ENCODE data around the gene RPS6KA2. TPM values are rescaled to one million over a fixed set of nuclear protein-coding genes. Genes with fewer than 3 reads are reported as not detected.
A peak's percentile ranks its signal among the peaks of the same experiment; 100 is the strongest.

The RPS6KA2 gene
- total and polyA plus RNA-seq, 4 donors, result 23.8 to 34.6 (median 31.6) TPM

- Histone ChIP-seq H3K27ac (ENCODE audit: low read depth, low read length) (peak overlapping the region; percentile 15), H3K36me3 (ENCODE audit: control insufficient read depth, insufficient read depth, low read length) (peaks cover 4% of the 10 kb centered on the region), H3K4me3 (ENCODE audit: low read depth, low read length) (no peak overlapping the region), H3K4me1 (ENCODE audit: control insufficient read depth, insufficient read depth, low read length) (peaks cover 15% of the 10 kb centered on the region), H3K9me3 (ENCODE audit: control insufficient read depth, insufficient read depth, low read length) (no peaks in the 10 kb centered on the region), H3K27me3 (ENCODE audit: control insufficient read depth, insufficient read depth, low read length) (no peaks in the 10 kb centered on the region)
- WGBS (ENCODE audit: insufficient coverage), result 92% methylated on average over 5 of the region's 11 CpGs
- no peak for DNase-seq (ENCODE audit: low read depth in 4 of 6, low spot score in 6 of 6)
Observed at GRCh38 chr6:166598441-166599138, 28.5 kb downstream of the RPS6KA2 start.

GRCh38 chr6:166597711-166598440 lies 29.2 kb downstream of the RPS6KA2 start:
- H3K27me3 ChIP-seq (ENCODE audit: control insufficient read depth, insufficient read depth, low read length), result no peaks in the 10 kb centered on the region
- WGBS (ENCODE audit: insufficient coverage), result 58% methylated on average over 5 of the region's 10 CpGs
- DNase-seq (ENCODE audit: low read depth in 4 of 6, low spot score in 6 of 6), result no peak

DNA sequence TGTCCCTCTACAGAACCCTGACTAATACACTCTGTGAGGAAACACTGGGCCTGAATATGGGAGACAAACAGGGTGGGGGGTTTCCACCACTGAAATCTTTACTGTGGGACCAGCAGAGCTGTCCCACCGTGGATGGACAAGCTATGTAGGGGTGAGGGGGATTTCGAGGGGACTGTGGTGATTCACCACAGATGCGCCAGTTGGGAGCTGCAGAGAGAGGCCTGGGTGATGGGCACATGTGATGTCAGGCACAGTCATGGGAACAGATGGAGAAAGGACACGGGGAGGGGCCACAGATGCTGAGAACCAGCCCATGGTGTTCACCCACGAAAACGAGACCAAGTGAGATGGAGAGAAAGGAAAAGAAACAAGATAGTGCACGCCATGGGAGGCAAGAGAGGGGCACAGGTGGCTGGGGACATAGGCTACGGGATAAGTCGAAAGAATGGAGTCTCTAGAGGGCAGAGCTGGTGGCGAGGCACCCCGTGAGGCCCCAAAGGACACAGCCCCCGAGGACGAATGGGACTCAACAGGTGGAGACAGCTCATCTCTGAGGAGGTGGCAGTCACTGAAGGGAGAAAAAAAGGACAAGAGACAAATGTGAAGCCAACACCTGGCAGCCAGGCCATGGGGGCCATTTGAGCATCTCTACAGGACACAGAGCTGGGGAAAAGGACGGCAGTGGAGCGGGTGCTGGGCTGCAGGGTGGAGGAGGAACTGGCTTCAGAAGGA lies 30.1 kb downstream of the RPS6KA2 start:
- H3K4me1 ChIP-seq (ENCODE audit: control insufficient read depth, insufficient read depth, low read length), result peaks cover 12% of the 10 kb centered on the region
- no peaks in the 10 kb centered on the region for H3K27me3 ChIP-seq (ENCODE audit: control insufficient read depth, insufficient read depth, low read length)
- H3K27ac ChIP-seq (ENCODE audit: low read depth, low read length), result no peak overlapping the region
- H3K4me3 ChIP-seq (ENCODE audit: low read depth, low read length), result no peak overlapping the region
- 94% methylated on average over 15 of the region's 15 CpGs for WGBS (ENCODE audit: insufficient coverage)
- H3K9me3 ChIP-seq (ENCODE audit: control insufficient read depth, insufficient read depth, low read length), result no peaks in the 10 kb centered on the region
- no peak for DNase-seq (ENCODE audit: low read depth in 4 of 6, low spot score in 6 of 6)
- H3K36me3 ChIP-seq (ENCODE audit: control insufficient read depth, insufficient read depth, low read length), result peaks cover 4% of the 10 kb centered on the region

More at GRCh38 chr6:166597711-166598440, 29.2 kb downstream of the RPS6KA2 start:
- H3K4me1 ChIP-seq (ENCODE audit: control insufficient read depth, insufficient read depth, low read length), result peaks cover 12% of the 10 kb centered on the region
- H3K36me3 ChIP-seq (ENCODE audit: control insufficient read depth, insufficient read depth, low read length), result peaks cover 4% of the 10 kb centered on the region
- no peaks in the 10 kb centered on the region for H3K9me3 ChIP-seq (ENCODE audit: control insufficient read depth, insufficient read depth, low read length)
- no peak overlapping the region for H3K4me3 ChIP-seq (ENCODE audit: low read depth, low read length)
- H3K27ac ChIP-seq (ENCODE audit: low read depth, low read length), result peak overlapping the region; percentile 15

- Histone ChIP-seq H3K9me3 (ENCODE audit: control insufficient read depth, insufficient read depth, low read length) (no peaks in the 10 kb centered on the region), H3K4me3 (ENCODE audit: low read depth, low read length) (no peak overlapping the region), H3K36me3 (ENCODE audit: control insufficient read depth, insufficient read depth, low read length) (peaks cover 4% of the 10 kb centered on the region), H3K4me1 (ENCODE audit: control insufficient read depth, insufficient read depth, low read length) (peaks cover 12% of the 10 kb centered on the region), H3K27ac (ENCODE audit: low read depth, low read length) (no peak overlapping the region), H3K27me3 (ENCODE audit: control insufficient read depth, insufficient read depth, low read length) (no peaks in the 10 kb centered on the region)
- 97% methylated on average over 6 of the region's 6 CpGs for WGBS (ENCODE audit: insufficient coverage)
- DNase-seq (ENCODE audit: low read depth in 4 of 6, low spot score in 6 of 6), result no peak
Observed at GRCh38 chr6:166595949-166596348, 31.1 kb downstream of the RPS6KA2 start.

DNA sequence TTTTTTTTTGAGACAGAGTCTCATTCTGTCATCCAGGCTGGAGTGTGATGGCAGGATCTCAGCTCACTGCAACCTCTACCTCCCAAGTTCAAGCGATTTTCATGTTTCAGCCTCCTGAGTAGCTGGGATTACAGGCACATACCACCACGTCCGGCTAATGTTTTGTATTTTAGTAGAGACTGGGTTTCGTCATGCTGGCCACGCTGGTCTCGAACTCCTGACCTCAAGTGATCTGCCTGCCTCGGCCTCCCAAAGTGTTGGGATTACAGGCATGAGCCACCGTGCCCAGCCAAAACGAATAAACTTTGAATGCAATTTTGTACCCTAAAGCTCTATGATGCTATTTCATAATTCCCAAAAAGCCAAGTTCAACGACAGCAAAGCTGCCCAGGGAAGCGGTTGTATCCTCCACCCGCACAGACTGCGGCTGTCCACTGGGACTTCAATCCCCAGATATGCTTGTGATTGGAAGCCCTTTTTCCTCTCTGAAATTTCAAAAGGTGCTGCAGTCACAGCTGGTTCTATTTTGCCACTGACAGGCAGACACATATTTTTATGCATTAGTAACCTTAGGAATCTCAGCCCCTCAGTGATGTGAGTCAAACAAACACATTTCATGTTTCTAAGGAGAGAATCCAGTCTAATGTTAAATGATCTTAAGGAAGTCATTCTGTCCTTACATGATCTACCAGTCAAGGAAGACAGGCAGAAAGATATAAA lies 31.8 kb downstream of the RPS6KA2 start:
- no peak for DNase-seq (ENCODE audit: low read depth in 4 of 6, low spot score in 6 of 6)
- WGBS (ENCODE audit: insufficient coverage), result 92% methylated on average over 12 of the region's 13 CpGs
- no peak overlapping the region for H3K27ac ChIP-seq (ENCODE audit: low read depth, low read length)

DNA sequence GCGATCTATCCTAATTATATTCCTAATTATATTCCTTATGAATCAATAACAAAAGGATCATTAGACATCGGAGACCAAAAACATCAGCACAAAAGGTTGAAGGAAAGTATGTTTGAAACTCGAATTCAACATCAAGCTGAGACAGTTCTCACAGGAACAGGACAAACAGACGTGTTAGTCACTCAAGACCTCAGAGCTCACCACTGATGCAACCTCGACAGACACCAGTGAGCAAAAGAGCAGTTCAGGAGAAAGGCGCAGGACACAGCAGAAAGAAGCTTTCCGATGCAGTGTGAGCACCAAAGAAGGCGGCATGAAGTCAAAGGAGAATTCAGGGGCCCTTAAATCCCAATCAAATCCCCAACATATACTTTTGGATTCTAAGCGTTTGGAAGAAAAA lies 34.2 kb downstream of the RPS6KA2 start:
- no peaks in the 10 kb centered on the region for H3K9me3 ChIP-seq (ENCODE audit: control insufficient read depth, insufficient read depth, low read length)
- H3K4me1 ChIP-seq (ENCODE audit: control insufficient read depth, insufficient read depth, low read length), result peaks cover 22% of the 10 kb centered on the region
- 92% methylated on average over 4 of the region's 9 CpGs for WGBS (ENCODE audit: insufficient coverage)
- no peak for DNase-seq (ENCODE audit: low read depth in 4 of 6, low spot score in 6 of 6)
- no peak overlapping the region for H3K4me3 ChIP-seq (ENCODE audit: low read depth, low read length)
- peaks cover 4% of the 10 kb centered on the region for H3K36me3 ChIP-seq (ENCODE audit: control insufficient read depth, insufficient read depth, low read length)
- H3K27ac ChIP-seq (ENCODE audit: low read depth, low read length), result no peak overlapping the region
- H3K27me3 ChIP-seq (ENCODE audit: control insufficient read depth, insufficient read depth, low read length), result no peaks in the 10 kb centered on the region

More for the DNA sequence above, 31.8 kb downstream of the RPS6KA2 start:
- H3K9me3 ChIP-seq (ENCODE audit: control insufficient read depth, insufficient read depth, low read length), result no peaks in the 10 kb centered on the region
- H3K4me1 ChIP-seq (ENCODE audit: control insufficient read depth, insufficient read depth, low read length), result peaks cover 12% of the 10 kb centered on the region
- H3K27me3 ChIP-seq (ENCODE audit: control insufficient read depth, insufficient read depth, low read length), result no peaks in the 10 kb centered on the region
- peaks cover 4% of the 10 kb centered on the region for H3K36me3 ChIP-seq (ENCODE audit: control insufficient read depth, insufficient read depth, low read length)
- no peak overlapping the region for H3K4me3 ChIP-seq (ENCODE audit: low read depth, low read length)

DNA sequence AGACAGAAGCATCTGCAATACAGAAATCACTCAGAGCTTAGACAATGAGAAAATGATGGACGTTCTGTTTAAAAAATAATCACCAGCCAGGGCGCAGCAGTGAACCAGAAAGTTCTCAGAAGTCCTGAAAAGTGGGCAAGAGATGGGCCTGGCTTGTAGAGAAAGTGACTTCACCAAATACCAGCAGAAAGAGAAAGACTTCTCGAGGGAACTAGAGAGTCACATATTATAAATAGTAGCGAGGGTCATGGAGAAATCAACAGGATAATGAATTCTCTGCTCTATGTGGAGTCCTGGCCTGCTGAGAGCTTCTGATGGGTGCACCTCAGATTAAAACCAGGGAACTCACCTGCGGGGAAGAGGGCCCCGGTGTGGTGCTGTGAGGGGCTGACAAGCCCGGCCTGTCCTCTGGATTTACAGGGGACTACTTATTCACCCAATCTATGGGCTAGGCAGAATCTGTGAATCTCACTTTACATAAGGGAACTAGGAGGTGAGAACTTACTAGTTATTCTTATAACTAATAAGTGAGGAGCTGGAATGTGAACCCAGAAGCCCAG lies 35.0 kb downstream of the RPS6KA2 start:
- Histone ChIP-seq H3K36me3 (ENCODE audit: control insufficient read depth, insufficient read depth, low read length) (peaks cover under 1% of the 10 kb centered on the region), H3K27me3 (ENCODE audit: control insufficient read depth, insufficient read depth, low read length) (no peaks in the 10 kb centered on the region), H3K4me1 (ENCODE audit: control insufficient read depth, insufficient read depth, low read length) (peaks cover 16% of the 10 kb centered on the region), H3K9me3 (ENCODE audit: control insufficient read depth, insufficient read depth, low read length) (no peaks in the 10 kb centered on the region), H3K4me3 (ENCODE audit: low read depth, low read length) (no peak overlapping the region), H3K27ac (ENCODE audit: low read depth, low read length) (no peak overlapping the region)
- no peak for DNase-seq (ENCODE audit: low read depth in 4 of 6, low spot score in 6 of 6)
- 100% methylated on average over 2 of the region's 7 CpGs for WGBS (ENCODE audit: insufficient coverage)

DNA sequence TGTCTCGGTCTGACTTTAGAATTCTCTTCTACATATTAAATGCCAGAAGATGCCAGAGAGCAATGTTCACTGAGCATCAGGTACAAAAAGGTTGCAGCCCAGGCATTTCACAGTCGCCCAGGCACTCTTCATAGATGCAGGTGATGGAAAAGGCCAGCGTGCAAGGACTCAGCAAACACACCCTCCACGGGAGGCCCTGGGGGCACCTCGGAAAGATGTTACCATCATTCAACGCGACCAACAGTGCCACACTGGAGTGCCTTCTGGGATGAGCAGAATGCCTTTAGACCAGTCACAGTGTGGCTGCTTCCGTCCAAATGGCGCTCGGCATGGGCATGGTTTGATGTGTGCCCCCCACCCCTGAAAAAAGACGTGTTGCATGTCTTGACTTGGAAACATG lies 36.0 kb downstream of the RPS6KA2 start:
- Histone ChIP-seq H3K27me3 (ENCODE audit: control insufficient read depth, insufficient read depth, low read length) (no peaks in the 10 kb centered on the region), H3K27ac (ENCODE audit: low read depth, low read length) (no peak overlapping the region), H3K9me3 (ENCODE audit: control insufficient read depth, insufficient read depth, low read length) (no peaks in the 10 kb centered on the region), H3K36me3 (ENCODE audit: control insufficient read depth, insufficient read depth, low read length) (no peaks in the 10 kb centered on the region), H3K4me1 (ENCODE audit: control insufficient read depth, insufficient read depth, low read length) (peaks cover 14% of the 10 kb centered on the region), H3K4me3 (ENCODE audit: low read depth, low read length) (no peak overlapping the region)
- DNase-seq (ENCODE audit: low read depth in 4 of 6, low spot score in 6 of 6), result no peak
- WGBS (ENCODE audit: insufficient coverage), result 93% methylated on average over 7 of the region's 11 CpGs

All from spinal cord (tissue), 10 donors.